Activated T-cell treated with anti-CD3 and anti-CD28 coated beads for 24 hours (primary cell): ENCODE data around the gene WRNIP1.
"Not testable (repeated sequence)": the region's sequence is repeated elsewhere in the genome, so short reads cannot be mapped to it uniquely, and the experiment has no call there.

ENCODE experiments used
- DNase-seq: peaks from one replicate; pipeline ENCODE4 v3.0.0-alpha.2; 2020; ENCODE audit warnings: low read depth

The WRNIP1 gene

DNA sequence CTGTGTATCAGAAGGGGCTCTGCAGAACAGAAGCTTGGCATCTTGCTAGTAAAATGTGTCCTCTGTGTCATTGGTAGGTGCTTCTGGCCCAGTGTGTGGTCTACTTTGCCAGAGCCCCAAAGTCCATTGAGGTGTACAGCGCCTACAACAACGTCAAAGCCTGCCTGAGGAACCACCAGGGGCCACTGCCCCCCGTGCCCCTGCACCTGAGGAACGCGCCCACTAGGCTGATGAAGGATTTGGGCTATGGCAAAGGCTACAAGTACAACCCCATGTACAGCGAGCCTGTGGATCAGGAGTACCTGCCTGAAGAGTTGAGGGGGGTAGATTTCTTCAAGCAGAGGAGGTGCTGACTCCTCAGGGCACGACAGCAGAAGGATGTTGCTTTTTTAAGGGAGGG lies 19.7 kb downstream of the WRNIP1 start:
- no peak for DNase-seq

DNA sequence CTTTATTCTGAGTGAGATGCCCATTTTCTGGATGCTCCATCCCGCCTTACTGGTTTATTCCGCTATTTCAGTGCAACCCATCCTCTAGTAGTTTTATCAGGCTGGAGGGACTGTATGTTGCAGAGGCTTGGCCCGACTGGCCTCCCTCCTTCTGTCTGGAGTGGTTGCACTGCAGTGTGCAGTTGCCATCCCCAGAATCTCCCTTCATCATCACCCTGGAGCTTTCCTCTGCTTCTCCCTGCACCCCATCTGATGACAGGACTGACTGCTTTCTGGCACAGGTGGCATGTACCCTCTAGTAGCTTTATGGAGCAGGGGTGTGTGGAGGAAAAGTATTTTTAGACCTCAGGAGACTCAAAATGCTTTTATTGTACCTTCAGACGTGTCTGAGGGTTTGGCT lies 21.1 kb downstream of the WRNIP1 start:
- DNase-seq = no peak

DNA sequence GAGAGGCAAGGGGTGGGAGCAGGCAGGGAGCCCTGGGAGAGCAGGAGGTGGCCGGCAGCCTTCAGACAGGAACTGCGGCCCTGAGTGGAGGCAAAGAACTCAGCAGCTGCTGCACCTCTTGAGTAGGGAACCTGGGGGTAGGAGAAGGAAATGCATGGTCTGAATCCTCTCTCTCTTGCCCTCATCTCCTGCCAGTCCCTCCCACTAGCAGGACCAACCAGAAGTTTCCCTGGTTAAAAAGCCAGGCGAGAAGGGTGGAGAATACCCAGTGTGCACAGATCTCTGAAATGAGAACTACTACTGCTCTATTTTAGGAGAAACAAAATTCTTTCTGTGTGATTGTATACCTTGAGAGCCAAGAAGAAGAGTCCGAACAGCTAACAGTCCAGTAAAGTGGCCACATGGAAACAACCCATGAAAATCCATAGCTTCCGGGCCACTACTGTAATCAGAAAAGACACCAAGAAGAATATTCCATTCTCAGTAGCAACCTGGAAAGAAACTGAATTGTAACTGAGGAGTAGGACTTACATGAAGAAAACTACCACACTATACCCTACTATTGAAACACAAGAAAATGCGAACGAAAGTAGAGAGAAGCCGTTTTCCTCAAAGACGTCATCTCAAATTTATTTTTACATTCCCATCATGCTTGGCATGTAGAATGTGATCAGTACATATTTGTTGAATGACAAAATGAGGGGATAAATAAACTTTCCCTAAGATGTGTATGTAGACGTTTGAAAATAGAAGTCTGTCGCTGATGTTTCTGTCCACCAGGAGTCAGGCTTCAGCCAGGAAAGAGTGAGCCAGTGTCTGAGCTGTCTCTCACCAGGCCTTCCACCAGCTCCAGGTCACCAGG lies 25.6 kb downstream of the WRNIP1 start:
- DNase-seq = peak; percentile 33

DNA sequence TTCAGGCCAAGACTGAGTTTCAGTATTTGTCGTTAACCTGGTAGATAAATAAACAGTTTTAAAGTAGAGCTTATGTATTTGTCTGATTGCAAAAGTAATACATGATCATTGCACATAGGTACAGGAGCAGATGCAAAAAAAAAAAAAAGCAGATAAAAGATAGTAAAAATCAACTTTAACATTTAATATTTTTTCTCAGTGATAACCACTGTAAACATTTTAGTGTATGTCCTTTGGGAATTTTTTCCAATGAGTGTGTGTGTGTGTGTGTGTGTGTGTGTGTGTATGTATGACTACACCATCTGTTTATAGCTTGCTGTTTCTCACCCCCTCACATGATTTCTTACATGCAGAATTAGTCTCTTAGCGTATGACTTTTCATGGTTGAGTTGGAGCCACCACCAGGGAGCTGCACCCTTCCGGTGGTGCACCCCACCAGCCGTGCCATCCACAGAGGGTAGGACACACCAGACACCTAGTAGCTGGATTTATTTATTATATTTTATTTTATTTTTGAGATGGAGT lies 26.3 kb downstream of the WRNIP1 start:
- DNase-seq = no peak

DNA sequence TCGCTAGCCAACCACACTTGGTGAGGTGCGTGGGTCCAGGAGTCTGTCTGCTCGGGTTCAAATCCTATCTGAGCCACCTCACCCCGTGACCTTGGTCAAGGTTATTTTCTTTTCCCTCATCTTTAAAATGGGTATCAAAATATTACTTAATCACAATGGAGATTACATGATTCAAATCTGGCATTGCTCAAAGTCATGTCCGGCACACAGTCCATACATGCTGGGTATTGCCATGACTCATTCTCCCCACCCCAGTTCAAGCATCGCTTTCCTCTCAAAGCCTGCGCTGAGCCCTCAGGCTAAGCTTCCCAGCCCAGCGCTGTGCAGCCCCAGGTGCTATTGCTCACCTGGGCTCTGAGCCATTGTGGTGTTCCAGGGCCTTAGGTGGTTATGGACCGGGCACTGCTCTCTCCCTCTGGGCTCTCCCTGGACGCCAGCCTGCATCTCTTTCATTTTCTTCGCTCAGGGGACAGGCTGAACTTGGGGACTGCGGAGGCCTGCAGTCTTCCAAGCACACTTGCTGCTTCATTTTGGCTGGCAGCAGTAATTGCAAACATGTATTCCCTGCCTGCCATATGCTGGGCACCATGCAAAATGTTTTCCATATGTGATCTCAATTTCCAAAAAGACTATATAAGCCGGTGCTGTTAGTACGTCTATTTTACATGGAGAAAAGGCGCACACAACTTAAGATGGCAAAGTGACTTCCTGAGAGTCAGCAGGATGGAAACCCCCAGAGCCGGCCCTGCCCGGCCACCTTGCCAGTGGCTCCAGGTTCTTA lies 27.3 kb downstream of the WRNIP1 start:
- no peak for DNase-seq

DNA sequence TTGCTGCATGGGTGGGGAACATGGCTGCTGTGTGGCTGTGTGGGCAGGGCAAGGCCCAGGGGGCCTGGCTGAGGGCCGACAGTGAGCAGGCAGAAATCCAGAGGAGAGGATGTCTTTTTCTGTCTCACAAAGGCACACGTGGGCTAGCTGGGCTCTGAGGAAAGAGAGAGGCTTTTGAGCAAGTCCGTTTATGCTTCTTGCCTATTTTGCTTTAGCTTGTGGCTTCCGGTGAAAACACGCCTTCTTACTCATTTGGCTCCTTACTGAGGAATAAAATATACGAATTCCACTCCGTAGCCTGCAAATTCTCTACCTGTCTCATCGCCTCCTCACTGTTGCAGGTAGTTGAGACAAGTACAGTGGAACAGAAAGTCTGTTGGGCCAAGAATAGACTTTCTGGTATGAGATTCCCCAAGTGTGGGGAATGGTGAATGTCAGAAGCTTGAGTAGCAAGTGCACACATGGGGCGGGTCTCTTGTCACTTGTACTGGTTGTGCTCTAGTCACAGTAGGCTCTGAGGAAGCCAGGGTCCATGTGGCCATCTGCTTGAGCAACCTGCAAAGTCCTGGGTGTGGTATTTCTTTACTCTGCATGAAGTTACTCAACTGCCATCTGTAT lies 28.4 kb downstream of the WRNIP1 start:
- peak; percentile 8 for DNase-seq

DNA sequence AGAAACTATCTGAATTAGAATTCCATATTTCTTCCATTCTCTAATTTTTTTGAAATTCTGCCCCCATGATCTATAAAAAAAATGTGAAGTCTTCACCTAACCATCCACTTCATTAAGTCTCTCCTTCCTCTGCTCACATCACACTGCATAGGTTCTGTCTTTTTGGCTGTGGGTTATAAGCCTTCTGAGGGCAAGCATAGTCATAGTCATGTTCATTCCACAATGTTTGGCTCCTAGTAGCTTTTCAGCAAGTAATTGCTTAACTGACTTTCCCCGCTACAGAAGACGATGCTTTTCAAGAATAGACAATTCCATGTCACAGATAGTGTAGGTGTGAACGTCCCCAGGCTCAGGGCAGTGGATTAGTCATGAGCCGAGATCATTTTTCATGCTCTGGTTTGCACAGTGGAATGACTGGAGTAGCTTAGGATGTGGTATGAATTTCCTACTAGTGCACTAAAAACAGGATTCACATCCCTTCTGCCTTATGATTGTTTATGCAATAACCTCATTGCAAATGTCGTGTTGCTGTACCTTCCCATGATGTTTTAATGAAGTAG lies 29.1 kb downstream of the WRNIP1 start:
- DNase-seq = no peak

DNA sequence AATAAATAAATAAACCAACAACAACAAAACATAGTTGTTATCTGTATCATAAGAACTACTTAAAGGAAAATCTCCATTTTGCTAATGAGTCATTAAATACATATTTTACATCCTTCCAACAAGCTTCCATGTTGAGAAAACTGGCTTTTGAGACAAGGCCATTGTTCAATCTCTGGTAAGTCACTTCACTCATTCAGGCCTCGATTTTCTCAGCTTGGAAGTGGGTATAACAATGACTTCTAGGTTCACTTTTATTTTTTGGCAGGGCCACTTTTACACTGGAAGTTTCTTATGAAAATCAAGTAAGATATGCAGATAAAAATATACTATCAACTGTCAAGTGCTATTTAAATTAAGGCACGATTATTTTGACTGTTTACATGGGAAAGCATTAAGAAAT lies 30.0 kb downstream of the WRNIP1 start:
- no peak for DNase-seq

DNA sequence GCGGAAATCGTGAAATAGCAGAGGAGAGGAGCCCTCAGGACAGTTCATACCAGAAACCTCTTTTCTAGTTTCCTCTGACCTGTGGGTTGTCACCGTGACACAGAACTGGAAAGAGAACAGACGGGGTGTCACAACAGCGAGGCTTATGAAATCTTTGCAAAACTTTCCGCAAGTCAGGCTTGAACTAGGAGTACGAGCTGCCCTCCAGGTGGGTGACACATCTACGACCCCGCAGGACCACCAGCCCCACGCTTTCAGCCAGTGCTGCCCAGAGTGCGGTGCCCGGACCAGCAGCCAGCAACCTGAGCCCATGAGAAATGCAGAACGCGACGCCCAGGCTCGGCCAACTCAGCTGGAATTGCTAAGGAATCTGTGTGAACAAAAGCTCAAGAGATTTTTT lies 30.8 kb downstream of the WRNIP1 start:
- no peak for DNase-seq

DNA sequence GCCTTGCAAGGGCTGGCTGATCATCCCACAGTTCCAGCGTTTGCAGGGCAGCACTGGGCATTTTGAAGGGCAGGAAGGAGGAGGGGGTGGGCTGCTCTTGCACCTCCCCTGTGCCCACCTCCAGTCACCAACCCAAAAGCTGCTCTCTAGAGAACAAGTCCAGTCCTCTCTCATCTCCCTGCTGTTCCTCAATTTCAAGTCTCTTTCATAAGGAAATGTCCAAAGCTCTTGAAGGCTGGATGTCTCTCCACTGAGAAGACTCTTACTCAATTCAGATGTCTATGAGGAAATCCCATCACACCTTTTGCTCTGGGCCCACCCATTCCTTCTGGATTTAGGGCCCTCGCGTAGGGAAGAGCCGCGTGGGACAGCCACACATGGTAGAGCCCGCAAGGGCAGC lies 31.7 kb downstream of the WRNIP1 start:
- no peak for DNase-seq

DNA sequence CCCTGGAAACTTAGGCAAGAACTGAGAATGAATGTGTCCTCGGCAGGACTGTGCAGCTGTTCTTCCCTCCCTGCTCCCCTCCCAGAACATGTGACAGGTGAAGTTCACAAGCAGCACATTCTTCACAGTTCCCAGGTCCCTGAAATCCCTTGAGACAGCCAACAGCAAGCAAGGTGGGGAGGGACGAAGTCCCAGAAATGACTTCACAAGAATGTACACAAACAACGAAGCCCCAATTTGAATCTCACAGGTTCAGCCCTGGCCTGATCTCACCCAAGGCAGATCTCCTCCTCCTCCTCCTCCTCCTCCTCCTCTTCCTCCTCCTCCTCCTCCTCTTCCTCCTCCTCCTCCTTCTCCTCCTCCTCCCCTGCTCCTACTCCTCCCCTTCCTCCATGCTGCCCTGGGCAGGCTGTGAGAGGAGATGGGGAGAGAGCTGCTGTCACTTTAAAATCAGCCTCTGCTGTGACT lies 32.4 kb downstream of the WRNIP1 start:
- DNase-seq = no peak

DNA sequence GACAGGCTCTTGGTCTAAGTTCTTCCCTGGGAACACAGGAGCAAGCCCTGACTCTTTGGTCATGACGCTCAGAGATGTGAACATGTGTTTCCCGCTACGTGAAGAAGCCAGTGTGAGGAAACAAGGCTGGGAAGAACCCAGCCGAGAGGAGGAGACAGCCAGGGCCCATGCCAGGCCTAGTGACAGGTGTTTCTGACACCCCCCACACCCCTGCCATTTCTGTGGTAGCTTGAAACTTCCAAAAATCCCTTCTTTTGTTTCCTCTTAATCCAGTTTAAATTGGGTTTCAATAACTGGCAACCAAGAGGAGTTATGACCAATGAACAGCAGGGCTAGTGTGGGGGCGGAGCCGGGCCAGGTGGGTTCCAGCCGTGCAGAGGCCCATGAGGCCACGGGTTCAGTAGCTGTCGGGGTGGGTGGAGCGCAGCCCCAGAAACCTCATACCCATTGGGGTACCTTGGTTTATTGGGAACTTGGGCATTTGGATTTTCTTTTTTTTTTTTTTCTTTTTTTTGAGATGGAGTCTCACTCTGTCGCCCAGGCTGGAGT lies 33.5 kb downstream of the WRNIP1 start:
- DNase-seq = no peak

DNA sequence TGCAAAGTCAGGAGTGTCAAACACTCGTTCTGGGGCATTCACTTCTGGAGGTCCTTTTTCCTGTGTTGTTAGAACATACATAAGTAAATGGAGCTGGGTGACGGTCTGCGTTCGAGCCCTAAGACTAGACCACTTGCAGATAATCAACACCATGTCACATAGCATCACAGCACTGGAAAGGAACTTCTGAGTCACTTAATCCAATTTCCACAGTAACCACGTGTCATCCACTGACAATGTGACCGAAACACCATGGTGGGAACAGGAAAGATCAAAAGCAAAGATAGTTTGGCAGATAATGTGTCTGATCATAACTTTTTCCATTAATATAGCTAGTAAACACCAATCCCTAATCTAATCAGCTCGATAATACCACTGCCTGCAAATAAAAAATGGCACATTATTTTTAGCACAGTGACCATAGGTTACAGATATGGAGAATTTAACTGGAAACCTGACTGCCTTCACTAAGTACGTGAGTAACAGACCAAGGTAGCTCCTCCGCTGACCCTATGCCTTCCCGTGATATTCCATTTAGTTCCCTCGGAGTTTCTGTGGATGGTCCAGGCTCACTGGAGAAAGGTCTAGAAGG lies 34.8 kb downstream of the WRNIP1 start:
- peak; percentile 4 for DNase-seq

DNA sequence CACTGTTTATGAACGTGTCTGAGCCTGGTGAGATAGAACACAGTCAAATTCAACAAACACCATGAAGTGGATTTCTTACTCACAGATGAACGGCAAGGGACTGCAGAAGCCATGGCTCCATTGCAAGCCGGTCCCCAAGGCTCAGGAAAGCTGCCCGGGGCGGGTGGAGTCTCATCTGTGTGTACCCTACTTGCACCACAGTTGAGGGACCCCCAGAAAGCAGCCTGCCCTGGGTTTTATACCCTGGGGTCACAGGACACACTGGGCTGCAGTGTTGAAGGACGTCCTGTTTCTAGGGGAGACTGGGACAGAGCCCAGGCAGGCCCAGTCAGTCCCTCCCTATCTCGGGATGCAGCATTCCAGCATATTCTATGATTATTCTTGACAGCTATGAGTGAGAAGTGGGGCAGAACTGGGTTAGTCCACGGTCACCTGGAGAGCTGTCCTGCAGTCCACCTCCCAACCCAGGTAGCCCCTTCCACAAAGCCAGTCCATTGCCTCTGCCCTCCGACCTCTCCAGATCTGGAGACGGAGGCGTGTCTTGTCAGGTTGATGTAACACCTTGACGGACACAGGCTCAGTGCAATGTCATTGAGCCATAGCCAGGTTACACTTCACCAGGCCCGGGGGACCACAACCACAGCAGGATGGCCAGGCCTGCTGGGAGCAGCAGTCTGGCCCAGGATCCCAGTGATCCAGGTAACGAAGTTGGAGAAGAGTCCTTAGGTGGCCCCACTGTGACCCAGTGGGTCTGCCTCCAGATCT lies 35.5 kb downstream of the WRNIP1 start:
- DNase-seq = no peak

DNA sequence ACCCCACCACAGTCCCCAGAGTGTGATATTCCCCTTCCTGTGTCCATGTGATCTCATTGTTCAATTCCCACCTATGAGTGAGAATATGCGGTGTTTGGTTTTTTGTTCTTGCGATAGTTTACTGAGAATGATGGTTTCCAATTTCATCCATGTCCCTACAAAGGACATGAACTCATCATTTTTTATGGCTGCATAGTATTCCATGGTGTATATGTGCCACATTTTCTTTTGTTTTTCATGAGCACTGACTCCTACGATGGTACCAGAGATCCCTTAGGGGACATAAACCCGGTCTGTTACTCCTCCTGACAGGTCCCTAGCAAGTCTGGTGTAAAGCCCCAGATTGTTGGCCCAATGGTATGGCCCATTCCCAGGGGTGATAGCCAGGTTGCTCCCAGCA lies 36.5 kb downstream of the WRNIP1 start:
- DNase-seq = not testable (repeated sequence)

DNA sequence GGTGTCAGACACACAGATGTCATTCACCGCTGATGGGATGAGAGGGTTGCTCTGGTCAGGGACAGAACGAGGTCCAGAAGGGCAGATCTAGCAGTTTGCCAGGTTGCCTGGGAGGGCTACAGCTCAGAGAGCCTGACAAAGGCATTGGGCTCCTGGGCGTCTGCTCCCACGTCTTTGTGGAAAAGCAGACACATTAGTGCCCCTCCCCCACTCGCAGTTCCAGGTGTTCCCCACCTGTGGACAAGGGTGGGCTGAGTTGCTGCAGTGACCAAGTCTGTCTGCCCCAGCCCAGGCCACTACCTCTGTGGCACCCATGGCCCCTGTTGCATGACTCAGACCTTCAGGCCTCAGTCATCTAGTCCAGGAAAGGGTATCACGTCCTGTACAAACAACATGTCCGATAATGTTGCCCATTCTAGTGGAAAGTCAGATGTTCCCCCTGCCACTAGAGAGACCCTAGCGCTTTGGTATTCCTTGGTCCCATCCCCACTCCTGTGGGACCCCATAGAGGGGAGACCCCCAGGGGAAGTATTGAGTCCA lies 37.4 kb downstream of the WRNIP1 start:
- no peak for DNase-seq

DNA sequence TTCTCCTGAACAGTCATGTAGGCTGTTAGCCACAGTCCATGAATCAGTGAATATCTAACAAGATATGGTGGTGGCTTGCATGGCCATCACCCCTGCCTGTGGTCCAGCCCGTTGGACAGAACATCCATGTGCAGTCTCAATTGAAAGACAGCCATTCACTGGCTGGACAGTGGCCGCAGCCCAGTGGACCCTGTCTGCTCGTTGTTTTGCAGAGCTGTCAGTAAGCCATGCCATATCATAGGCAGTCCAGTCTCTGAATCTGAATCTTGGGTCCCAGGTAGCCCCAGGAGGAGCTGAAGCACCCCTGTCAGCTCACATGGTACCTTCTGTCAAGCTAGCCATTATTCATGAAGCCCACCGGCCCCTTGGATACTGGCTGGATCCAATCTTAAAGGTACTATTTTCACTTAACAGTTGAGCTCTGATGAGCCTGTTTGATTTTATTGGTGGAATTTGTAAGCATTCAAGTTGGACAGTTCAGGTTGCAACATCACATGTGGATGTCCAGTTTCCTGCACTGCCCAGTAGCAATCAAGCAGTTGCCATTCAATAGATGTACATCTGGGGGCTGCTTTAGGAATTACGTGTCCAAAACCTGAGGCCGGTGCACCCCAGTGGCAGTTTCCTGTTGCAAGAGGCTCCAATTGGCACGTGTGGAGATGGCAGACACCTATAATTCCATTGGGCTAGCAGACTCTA lies 38.7 kb downstream of the WRNIP1 start:
- DNase-seq = no peak

DNA sequence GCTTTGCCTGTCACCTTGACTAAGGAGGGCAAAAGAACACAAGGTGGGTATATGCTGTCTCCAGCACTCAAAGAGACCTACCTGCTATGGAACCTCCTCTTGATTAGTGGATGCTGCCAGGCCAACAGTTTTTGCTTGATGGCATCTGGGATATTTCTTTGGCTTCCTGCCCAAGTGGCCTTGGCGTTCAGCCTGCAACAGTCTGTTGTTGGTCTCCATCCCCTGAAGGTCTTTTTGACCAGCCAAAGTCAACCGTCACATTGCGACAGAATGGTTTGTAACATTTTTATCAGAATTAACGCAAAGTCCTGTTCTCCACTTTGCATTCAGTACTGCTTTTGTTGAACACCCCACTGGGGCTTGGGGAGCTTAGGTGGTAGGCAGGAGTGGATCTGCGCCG lies 39.3 kb downstream of the WRNIP1 start:
- no peak for DNase-seq

DNA sequence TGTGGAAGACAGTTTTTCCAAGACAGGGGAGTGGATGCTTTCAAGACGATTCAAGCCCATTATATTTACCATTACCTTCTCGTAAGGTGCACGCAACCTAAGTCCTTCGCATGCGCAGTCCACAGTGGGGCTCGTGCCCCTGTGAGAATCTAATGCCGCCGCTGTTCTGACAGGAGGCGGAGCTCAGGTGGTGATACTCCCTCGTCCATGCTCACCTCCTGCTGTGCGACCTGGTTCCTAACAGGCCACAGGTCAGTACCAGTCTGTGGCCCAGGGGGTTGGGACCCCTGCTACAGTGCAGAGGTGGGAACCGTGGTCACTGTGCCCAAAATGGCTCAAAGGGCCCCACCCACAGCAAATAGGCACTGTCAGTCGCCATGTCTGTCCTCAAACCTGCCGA lies 39.8 kb downstream of the WRNIP1 start:
- DNase-seq = no peak

DNA sequence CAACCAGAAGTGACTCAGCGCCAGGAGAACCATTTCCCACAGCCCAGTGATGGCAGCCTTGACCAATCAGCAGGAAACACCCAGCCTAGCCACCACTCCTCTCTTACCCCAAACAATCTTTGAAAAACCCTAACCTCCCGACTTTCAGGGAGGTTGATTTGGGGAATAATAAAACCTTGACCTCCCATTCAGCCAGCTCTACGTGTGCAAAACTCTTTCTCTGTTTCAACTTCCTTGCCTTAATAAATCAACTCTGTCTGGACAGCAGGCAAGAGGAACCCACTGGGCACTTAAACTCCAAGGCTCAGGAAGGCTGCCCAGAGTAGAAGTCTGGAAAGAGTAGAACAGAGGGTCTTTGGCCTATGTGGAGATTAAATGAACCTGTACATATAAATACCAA lies 41.5 kb downstream of the WRNIP1 start:
- DNase-seq = no peak
